Measurements from ENCODE around the gene POPDC2.
A peak's percentile ranks its signal among the peaks of the same experiment; 100 is the strongest.
"Not testable (repeated sequence)": the region's sequence is repeated elsewhere in the genome, so short reads cannot be mapped to it uniquely, and the experiment has no call there.

Gene POPDC2
- 1.1 to 3.2 (median 2.3) reads per million in 4 donors for total RNA-seq

DNA sequence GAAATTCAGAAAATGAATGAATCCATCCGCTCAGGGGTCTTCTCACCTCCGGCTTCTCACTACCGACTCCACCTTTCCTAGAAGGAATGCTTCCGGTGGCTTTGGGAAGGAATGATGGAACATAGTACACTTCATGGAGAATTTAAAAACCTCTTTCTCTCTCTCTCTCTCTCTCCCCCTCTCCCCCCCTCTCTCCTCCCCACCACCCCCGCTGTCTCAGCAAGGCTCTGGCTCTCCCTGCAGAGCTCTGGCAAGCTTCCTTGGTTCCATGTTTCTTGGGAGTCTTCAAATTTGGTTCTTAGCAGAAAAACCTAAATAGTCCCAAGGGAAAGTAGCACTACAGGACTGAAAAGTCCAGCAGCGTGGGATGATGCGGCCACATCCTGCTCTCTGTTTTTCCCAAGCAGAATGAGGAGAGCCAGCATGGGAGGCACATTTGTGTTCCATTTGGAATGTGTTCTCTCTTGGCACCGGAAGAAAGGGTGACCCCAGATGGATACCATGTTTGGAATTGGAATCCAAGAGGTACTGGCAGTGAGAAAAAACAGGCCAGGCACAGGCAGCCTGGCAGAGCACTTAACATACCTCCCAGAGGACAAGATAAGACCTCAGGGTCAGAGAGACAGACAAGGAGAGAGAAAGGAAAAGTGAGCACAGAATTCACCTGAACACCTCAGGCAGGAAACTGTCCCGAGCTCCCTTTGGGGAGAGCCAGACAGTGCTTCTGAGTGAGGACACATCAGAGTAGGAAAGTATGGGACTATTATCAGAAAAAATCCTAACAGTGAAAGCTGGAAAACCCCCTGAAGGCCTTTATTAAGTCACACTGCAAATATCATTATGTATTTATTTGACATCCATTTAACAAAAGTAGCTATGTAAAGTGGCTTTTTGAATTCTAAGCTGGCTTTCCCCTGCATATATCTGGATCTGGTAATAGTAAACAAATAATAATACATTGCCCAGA lies at the start of gene POPDC2:
Gene POPDC2 (minus strand): TSS at position 116 of the 967 bp plus-strand sequence. CDS start 166 bp downstream, outside the sequence.
- DNase-seq = no peak

DNA sequence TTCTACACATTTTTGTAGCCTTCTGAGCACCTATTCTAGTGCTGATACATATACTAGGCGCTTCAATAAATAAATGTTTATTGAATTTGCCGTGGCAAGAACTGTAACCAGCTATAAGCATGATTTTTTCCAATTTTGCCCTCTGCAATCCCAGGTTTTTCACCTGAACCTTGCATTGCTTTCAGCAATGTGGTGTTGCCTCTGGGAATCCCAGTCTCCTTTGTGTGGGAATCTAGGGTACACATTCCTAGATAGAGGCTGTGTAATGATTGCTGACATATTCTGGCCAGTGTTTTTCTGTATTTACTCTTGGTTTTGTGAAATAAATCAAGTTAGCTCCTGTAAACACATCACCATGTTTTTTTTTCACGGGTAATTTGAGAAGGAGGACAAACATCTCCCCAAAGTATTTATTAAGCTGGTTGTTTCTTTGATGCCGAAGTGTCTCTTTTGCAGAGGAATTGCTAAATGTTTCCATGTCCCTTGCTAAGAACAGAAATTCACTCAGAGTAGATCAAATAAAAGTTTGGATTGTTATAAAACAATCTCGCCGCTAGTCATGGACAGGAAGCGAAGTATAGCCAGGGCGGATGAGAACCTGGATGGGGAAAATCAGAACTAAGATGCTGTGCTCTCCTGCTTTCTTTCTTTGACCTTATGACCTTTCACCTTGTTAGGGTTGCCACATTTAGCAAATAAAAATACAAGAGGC lies 43.6 kb upstream of the POPDC2 start:
- no peak for DNase-seq

DNA sequence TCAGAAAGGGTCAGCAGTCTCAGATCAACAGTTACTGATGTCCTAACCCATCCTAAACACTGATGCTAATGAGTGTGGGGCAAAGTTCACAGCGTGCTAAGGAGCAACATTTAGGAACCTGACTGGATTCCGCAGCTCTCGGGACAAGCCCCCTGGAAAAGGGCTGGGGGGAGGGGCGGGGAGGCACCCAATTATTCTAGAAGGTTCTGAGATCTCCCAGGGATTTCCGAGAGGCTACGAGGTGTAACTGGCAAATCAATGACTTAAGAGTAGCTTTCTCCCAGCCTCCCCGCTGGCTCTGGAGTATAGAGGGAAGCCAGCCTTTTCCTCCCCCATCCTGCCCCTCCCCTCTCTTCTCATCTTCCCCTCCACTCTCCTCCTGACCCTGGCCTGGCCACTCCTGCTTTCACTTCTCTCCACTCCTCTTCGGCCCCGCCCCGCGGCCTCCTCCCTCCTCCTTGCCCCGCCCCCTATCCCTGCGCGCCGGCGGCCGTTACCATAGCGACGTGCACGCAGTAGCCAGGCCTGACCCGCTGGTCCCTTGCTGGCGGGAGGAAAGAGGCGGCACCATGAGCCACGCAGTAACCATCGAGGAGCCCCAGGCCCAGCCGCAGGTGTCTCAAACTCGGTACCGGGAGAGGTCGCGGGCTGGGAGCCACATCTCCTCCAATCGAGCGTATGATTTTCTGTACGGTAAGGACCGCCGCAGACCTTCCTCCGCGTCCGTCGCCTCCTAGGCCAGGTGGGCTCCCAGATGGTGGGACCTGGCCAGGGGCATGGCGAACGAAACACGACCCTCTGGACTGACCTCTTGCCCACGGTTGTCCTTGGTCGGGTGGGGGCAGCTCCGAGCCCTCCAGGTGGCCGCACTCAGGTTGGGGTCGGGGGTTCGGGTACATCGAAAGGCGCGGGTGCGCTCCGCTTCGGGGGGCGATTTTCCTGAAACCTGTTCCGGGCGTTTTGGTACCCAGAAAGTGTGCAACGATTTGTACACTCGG lies 42.4 kb upstream of the POPDC2 start, which contains the start of gene CFAP91:
Gene CFAP91 (plus strand): TSS at position 493 of the 998 bp plus-strand sequence. CDS start 77 bp downstream, at position 570.
- peak; percentile 73 to 81 (median 78) for DNase-seq

DNA sequence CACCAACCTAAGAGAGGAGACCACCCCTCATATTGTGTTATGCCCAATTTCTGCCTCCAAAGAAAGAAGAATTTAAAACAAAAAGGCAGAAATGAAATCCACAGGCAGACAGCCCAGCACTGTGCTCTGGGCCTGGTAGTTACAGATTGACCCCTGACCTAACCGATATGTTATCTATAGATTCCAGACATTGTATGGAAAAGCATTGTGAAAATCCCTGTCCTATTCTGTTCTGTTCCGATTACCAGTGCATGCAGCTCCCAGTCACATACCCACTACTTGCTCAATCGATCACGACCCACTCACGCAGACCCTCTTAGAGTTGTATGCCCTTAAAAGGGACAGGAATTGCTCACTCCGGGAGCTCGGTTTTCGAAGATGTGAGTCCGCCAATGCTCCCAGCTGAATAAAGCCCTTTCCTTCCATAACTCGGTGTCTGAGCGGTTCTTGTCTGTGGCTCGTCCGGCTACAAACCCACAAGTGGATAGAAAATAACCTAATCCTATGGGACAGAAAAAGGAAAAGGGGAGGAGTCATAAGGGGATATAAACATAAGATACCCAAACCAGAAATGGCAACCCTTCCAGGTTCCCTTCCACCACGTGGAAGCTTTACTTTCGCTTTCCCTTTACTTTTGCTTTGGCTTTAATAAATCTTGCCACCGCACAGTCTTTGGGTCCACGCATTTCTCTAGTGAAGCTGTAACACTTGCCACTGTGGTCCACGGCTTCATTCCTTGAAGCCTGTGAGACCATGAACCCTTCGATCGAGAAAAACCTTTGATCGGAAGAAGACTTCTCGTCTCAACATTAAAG lies 40.7 kb upstream of the POPDC2 start:
- no peak for DNase-seq

DNA sequence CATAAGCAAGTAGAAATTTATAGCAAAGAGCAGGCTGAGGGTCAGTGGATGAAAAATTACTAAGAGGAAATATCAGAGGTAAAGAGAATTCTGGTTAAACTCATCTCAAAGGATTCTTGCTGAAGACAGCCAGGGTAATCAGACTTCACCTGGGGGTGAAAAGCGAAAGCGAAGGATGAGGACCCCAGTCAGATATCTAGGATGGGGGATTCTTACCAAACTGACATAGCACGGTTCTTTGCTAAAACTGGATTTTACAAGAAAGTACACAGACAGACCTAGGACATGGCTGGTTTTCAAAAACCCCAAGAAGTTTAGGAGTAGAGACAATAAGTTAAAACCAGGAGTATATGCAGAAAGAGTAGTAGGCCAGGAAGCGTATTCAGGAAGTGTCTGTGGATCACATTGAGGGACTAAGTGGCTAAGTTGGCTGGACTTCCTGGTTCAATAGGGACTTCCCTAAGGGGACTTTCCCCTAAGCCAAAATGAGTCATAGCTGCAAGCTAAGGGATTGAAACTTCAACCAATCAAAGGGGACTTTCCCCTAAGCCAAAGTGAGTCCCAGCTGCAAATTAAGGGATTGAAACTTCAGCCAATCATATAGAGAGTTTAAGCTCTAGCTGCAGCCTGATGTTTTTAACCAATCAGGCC lies 40.0 kb upstream of the POPDC2 start:
- peak in 4 of 5 donors; percentile 3 to 67 (median 16) for DNase-seq

DNA sequence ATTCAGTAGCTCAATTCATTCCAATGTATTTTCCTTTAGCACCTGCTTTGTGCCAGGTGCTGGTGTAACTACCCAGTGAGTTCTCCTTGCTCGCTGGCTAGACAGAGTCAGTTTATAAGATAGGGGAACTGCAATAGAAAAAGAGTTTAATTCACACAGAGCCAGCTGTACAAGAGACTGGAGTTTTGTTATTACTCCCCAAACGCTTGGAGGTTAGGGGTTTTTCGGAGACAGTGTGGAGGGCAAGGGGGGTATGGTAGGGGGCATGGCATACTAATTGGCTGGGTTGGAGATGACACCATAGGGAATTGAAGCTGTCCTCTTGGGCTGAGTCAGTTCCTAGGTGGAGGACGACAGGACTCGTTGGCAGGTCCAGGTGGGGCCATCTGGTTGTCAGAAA lies 37.0 kb upstream of the POPDC2 start:
- DNase-seq = no peak

DNA sequence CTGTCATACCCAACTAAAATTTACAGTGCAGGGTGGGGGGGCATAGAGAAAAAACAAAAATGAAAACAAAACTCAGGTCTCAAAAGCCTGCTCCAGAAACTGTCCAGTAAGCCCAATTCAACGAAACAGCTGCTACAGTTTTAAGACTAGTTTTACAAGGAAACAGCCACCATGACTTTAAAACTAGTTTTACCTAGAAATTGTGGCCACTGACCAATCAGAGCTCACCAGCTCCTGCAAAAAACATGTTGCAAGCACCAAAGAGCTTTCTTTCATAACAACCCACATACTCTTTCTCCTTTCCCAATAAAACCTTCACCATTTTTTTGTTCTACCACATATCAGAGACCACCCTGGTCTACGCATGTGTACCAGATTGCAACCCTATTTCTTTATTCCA lies 35.1 kb upstream of the POPDC2 start:
- DNase-seq = no peak

DNA sequence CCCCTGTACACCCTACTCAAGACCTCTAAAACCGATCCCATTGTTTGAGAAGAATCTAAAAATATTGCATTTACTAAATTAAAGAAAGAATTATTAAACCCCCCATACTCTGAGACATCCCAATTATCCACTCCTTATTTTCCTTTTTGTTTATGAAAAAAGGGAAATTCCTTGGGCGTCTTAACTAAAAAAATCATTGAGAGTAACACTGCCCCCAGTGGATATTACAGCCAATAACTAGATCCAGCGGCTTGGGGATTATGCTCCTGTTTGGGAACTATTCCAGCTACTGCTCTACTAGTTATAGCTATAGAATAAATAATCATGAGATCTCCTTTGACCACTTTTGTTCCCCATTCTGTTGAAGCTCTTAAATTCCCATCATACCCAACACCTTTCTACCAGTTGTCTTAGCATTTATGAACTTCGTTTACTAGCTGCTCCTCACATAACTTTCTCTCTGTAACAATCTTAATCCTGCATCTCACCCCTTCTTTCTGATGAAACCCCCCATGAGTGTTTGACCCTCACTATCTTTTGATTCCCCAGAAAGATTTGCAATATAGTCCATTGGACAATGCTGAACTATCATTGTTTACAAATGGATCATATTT lies 29.8 kb upstream of the POPDC2 start:
- no peak for DNase-seq

DNA sequence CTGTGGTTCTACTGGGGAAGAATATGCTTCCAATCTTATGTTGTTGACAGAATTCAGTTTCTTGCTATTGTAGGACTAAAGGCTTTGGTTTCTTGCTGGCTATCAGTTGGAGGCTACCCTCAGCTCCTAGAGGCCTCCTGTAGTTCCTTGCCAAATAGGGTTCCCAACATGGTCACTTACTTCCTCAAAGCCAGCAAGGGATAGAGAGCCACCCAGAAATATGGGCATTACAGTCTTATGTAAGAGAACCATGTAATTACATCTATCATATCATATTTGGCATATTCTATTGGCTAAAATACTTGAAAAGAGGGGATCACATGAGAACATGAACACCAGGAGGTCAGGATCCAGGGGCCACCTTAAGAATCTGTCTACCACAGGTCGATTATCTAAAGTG lies 23.0 kb upstream of the POPDC2 start:
- no peak for DNase-seq

- DNase-seq = peak in 1 of 5 donors; percentile 27
These were observed 20.9 kb upstream of the POPDC2 start for GRCh38 chr3:119681279-119681678.

- no peak for DNase-seq
These were observed 19.5 kb upstream of the POPDC2 start for GRCh38 chr3:119679874-119680273.

- not testable (repeated sequence) for DNase-seq
These were observed 17.8 kb upstream of the POPDC2 start for GRCh38 chr3:119678209-119678608.

DNA sequence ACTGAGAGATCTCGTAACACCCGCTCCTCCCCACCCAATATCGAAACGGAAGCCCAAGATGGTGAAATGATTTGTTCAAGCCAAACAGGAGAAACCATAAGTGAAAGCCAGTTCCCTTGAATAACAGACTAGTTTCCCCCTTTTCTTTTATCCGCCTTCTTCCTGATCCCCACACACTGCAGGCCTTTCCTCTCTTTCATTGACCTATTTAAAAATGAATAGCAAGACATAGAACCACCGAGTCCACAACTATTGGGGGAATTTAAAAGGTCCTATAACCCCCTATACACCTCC lies 17.2 kb upstream of the POPDC2 start:
- DNase-seq = no peak

DNA sequence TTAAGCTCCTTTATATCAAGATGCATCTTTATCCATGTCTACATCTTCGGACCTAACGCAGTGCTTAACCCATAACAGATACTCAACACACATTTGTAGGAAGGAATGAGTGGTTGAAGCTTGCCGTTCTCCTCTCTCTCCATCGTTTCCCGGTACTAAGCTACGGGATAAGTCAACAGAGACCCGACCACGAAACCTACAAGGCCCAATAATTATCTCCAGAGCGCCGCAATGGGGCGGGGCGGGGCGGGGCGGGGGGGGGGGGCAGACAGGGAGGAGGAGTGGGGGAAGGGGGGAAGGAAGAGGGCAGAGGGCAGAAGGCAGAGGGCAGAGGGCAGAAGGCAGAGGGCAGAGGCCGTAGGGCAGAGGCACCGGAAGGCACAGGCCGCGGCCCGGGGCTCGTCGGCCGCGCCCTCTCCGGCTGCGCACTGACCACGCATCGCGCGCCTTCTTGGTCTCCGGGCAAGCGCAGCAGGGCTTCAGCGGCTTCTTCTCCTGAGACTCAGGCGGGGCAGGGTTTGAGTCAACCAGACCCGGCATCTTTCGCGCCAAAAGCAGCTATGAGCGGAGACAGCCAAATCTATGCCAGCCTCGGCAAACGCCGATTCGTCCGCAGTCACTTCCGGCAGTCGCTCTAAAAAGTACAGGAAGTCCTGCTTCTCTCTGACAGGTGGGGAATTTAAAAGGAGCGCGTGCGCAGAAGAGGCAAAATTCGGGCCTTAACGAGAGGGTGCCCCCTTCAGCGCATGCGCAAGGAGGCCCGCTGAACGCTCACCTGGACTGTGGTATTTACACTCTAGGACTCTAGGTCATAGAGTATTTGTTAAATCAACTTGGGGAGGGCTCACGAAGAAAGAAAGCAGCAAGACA lies 16.6 kb upstream of the POPDC2 start, which contains the start of gene COX17:
Gene COX17 (minus strand): TSS at position 636 of the 870 bp plus-strand sequence. CDS start 96 bp downstream, at position 540.
- peak; percentile 93 to 98 (median 94) for DNase-seq

DNA sequence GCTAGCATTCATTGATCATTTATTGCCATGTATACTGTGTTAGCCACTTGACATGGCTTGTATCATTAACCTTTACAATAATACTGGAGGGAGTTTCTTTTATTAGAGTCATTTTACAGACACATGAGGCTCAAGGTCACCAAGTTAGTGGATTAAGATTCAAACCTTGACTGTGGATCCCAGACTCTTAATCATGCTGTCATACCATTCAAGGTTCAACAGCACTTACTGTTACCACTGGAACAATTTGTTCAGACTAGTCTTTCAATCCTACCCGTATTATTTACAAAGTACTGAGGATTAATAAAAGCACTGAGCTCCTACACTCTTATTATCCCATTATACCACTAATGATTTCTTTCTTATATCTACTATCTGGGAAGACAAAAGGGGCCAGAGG lies 15.6 kb upstream of the POPDC2 start:
- DNase-seq = no peak

DNA sequence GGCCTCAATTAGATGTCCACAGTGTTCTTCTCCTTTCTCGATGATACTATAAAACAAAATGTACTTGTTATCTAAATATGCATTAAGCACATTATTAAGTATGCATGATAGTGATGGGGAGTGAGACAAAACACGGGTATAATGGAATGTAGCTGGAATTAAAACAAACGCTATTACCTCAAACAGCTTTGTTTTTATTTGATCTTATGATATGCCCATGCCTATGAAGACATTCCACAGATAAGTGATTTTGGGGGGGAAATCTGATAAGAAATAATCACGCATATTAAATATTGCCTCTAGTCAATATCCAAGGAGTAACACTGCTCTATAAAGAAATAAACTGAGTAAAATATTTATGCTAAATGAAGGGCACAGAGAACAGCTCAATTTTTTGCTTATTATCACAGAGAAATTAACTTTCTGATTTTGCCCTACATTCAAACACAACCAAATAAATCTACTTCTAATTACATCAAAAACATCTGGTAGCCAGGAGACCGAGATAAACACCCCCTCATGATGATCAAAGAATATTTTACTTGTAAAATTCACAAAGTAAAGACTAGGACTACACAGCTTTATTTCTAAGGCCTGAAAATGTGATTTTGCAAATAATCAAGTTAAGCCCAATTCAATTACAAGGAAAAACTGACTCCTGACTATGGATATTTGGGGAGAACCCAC lies 14.9 kb upstream of the POPDC2 start:
- DNase-seq = no peak

DNA sequence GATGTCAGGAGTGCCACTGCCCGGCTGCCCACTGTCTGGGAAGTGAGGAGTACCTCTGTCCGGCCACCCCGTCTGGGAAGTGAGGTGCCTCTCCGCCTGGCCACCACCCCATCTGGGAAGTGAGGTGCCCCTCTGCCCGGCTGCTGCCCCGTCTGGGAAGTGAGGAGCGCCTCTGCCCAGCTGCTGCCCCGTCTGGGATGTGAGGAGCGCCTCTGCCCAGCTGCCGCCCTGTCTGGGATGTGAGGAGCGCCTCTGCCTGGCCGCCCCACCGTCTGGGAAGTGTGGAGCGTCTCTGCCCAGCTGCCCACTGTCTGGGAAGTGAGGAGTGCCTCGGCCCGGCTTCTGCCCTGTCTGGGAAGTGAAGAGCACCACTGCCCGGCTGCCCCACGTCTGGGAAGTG lies 13.5 kb upstream of the POPDC2 start:
- DNase-seq = peak in 1 of 5 donors; percentile 2

GRCh38 chr3:119672776-119673175 lies 12.4 kb upstream of the POPDC2 start:
- DNase-seq = no peak
